Activated effector memory CD4-positive, alpha-beta T cell treated with anti-CD3 and anti-CD28 coated beads, Interleukin-2, amount 50 U/mL, for 16 hours (primary cell): ENCODE measurements around the gene EPHA5.
"Not testable (repeated sequence)": the region's sequence is repeated elsewhere in the genome, so short reads cannot be mapped to it uniquely, and the experiment has no call there.

Source experiments
- DNase-seq: peaks from one replicate; pipeline ENCODE4 v3.0.0-alpha.2; 2020

EPHA5 gene

DNA sequence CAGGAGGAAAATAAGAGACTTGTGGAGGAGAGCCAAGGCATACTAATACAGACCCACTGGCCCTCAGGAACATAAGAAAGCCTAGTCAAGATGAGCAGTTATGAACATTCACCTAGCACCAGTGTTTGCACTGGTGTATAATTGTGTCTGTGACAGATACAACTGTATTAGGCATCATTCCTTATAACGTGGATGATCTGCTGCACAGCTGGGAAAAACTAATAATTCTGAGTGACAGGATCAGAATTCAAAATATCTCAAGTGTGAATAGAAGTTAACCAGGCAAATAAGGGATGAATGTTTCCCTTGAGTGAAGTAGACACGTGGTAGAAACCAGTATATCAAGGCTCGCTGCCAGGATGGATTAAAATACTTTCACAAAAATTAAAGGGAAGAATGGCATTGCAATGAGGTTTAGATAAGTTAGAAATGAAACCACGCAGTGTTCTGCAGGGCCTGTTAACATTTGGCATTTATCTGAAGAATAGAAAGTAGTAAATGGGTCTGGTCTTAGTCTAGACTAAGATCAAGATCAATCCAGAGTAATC lies 325.9 kb downstream of the EPHA5 start:
- DNase-seq: no peak

DNA sequence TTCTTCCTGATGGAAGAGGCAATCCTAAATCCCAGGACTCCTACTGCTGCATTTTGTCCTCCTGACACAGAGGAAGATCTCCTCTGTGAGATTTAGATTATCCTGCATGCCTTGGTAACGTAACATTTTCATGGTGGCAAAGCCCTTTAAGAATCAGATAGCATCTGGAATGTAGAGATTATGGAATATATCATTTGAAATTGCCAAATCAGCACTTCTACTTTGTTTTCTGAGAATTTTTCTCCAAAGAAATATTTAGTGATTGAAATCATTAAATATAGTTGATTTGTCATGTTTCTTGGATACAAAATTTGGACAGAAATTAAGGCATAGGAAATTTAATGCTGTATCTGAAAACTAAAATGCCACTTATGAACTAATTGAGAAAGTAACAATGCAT lies 326.9 kb downstream of the EPHA5 start:
- no peak for DNase-seq

DNA sequence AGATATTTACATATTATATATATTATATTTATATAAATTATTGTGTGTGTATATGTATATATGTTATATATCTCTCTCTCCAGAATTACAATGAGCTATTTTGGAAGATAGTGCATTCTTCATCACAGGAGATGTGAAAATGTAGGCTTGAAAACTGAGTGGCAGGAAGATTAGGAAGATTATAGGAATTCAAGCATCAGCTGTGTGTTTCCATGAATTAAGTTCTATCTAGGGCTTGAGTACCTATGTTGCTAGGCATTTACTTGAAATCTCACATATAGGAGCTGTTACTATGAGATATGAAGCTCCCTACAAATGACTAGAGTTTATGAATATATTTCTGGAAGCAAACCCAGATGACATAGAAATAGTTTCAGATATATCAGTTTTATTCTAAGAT lies 328.7 kb downstream of the EPHA5 start:
- no peak for DNase-seq

DNA sequence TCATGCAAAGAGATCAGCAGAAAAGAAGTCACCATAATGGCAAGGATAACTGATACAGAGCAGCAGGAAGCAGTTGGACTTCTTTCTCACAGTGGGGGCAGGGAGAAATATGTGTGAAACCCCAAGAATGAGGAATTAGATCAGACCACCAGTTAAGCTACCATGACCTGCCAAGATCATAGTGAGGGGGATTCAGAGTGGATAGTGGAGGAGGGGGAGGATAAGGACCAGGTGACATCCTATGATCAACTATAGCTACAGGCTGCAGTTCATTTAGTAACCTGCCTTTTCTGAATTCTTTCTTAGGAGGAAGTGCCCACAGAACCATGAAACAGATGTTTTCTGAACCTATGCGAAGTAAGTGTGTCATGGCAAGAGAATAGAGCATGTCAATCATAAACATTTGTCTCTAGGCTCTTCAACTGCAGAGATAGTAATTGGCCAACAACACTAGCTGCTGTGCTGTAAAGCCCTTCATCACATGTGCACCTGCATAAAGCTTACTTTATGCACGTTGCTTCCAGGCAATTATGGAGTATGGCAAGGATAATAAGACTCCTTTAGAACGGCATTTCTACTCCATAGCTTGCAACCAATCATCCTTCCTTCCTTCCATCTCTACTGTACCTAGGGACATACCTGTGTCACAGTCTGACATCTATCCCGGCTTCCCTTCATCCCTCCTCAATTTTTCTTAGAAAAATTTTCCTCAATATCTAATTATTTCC lies 329.7 kb downstream of the EPHA5 start:
- no peak for DNase-seq

DNA sequence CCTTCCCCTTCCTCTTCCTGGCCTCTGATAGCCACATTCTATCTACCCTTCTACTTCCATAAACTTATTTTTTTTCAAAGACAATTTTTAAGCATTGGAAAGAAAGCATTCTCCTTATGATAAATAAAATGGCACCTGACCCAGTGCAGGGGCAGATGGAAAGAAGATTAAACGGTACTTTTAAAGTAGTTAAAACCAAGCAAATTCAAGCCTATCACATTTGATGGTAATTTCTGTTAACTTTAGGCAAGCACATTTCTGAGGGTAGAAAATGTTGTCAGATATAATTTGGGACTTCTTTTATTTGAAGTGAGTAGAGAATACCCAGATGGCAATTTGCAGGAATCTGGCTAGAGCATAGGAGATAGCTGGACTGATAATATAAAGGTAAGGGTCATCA lies 332.9 kb downstream of the EPHA5 start:
- no peak for DNase-seq

DNA sequence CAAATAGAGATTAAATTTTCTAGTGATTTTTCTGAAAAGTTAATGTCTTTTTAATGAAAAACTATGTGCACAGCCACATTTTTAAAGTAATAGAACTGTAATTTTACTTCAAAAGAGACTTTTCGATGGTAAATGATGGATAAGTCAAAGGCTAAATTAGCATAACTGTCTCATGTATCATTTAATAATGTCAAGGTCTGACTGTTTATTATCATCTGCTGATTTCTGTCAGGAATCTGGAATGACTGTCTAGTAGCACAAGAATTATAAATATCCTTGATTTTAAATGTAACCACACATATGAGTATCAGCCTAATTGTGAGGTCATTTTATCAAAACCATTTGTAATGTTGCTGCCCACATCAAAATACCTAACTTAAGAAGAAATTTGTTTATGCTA lies 333.8 kb downstream of the EPHA5 start:
- DNase-seq: no peak

DNA sequence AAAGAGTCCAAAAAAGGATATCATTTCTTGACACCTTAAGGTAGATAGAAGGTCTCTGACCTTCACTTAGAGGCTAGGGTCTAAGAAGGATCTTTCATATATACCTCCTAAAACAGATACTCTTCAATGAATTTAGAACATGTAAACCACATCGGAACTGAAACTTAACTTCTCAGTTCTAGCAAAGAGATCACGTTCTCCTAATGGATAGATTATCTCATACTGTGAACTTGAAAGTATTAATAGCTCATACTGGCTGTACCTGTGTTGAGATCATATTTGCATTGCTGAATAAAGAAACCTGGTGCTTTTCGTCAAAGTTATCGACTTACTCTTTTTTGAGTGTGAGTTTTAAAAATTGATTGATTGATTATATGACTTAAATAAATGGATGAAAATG lies 353.8 kb downstream of the EPHA5 start:
- DNase-seq: no peak

DNA sequence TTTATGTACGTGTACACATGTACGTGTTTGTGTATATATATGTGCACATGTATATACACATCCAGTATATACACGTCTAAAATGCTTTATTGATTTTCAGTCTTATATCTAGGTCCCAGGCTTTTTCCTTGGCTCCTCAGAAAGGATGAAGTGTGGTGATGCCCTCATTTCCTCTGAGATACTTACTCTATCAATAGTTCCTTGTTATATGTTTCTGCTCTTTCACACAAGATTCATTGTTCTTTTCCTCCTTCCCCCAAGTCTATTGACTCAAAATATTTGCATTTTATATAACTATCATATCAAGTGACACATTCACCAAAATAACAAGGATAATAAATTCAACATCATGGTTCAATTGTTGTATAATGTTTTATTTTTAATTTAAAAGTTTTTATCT lies 359.2 kb downstream of the EPHA5 start:
- DNase-seq: no peak

DNA sequence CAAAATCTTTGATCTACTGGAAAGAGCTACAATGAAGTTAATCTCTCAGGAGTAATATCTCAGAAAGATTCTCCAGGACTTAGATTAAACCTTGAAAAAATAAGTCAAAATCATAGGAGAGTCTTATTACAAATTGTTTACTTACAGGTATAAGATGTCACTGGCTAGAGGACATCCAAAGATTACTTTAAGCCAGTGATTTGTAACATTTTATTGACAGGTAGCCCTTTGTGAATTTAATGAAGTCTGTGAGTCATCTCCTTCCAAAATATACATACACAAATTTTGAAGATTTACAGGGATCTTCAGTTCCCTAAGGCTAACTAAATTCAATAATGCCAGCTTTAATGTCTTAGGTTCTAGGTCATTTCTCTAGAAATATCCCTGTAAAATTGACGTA lies 359.7 kb downstream of the EPHA5 start:
- DNase-seq: no peak

DNA sequence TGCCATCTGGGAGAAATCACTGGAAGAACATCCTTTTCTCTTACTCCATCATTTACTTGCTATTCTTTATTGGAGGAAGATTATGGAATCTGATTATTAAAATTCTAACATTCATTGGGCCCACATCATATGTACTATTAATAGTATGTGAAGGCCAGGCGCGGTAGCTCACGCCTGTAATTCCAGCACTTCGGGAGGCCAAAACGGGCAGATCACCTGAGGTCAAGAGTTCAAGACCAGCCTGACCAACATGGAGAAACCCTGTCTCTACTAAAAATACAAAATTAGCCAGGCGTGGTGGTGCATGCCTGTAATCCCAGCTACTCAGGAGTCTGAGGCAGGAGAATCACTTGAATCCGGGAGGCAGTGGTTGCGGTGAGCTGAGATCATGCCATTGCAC lies 361.7 kb downstream of the EPHA5 start:
- not testable (repeated sequence) for DNase-seq

DNA sequence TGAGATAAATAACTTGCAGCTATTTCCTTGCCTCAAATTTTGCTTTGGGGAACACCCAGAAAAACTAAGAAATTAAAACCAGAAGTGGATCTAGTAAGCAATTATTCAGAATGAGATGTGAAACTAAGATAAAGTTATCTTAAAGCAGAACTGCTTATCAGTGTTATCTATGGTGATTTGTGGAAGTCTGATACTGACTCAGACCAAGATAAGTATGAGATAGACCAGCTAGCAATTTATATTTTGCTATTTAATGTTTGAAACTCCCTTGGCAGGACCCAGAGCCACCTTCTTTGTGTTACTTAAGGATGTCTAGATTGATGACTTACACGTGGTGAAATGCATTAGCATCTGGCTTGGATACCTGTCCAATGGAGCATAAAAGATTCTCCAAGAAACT lies 368.1 kb downstream of the EPHA5 start:
- no peak for DNase-seq

DNA sequence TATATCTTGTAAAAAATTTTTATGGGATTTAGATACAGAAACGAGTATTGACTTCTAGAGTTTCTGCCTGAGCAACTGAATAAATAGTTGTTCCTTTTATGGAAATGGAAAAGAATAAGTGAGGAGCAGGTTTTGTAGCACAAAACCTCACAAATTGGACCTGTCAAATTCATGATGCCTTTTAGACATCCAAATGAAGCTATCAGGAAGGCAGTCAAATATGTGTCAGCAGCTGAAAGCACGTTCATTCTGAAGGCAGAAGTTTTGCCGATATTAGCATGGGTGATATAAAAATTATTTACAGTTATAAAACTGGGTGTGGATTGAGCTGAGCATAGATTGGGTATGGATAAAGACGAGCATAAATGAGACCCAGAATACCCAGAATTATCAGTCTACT lies 374.0 kb downstream of the EPHA5 start:
- DNase-seq: no peak

DNA sequence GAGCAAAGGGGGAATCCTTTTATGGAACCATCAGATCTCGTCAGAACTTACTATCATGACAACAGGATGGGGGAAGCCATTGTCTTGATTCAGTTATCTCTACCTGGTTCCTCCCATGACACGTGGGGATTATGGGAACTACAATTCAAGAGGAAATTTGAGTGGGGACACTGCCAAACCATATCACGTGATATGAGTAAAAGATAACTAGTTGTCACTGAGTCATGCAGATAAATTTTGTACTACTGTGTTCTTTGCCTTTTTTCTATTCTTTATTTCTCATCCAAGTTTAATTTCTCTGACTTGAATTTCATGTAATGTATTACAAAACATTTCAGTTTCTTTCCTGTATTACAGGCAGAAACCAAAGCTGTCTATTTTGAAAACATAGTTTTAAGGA lies 383.2 kb downstream of the EPHA5 start:
- DNase-seq: no peak
